Left lung (tissue), 10 donors: Measurements from ENCODE around the gene WNT9B. TPM values are rescaled to one million over a fixed set of nuclear protein-coding genes. Genes with fewer than 3 reads are reported as not detected.
"Not testable (repeated sequence)": the region's sequence is repeated elsewhere in the genome, so short reads cannot be mapped to it uniquely, and the experiment has no call there.

Source experiments
- ATAC-seq: fragments of 200-7000 bp; cut with Tn5 transposase; one replicate; pipeline ENCODE4 v1.9.1; 2020; ENCODE audit warnings: moderate library complexity
- DNase-seq, 4 donors: peaks; one replicate each; pipeline ENCODE4 v3.0.0-alpha.2; 2013 to 2020
- H3K27ac ChIP-seq, 2 donors: fragments of 200-600 bp; sonication (generic) in 1 of 2; one replicate each; pipeline versions ENCODE4 v1.5.0 to v1.8.0; 2020 to 2021
- H3K27me3 ChIP-seq, 2 donors: fragments of 200-600 bp; sonication (generic) in 1 of 2; one replicate each; pipeline versions ENCODE4 v1.5.0 to v1.8.0; 2020 to 2021
- H3K36me3 ChIP-seq, 2 donors: fragments of 200-600 bp; sonication (generic) in 1 of 2; one replicate each; pipeline versions ENCODE4 v1.5.0 to v1.8.0; 2020 to 2021
- H3K4me1 ChIP-seq, 2 donors: fragments of 200-600 bp; one replicate each; pipeline ENCODE4 v1.8.0; 2021
- H3K4me3 ChIP-seq, 2 donors: fragments of 200-600 bp; sonication (generic) in 1 of 2; one replicate each; pipeline versions ENCODE4 v1.5.0 to v1.8.0; 2020 to 2021; ENCODE audit warnings: mild to moderate bottlenecking in 1 of 2
- H3K9me3 ChIP-seq, 2 donors: fragments of 200-600 bp; sonication (generic) in 1 of 2; one replicate each; pipeline versions ENCODE4 v1.5.0 to v1.8.0; 2020 to 2021
- intact Hi-C, 2 donors: fragments of 100-400 bp; cut with DNase I; formaldehyde crosslinking; loops; one replicate each; pipeline versions ENCODE4 v1.11.2 to v1.14.2; 2022
- polyA plus RNA-seq, 6 donors: library from polyadenylated mRNA; unstranded; fragments of 120-200 nt; gene quantifications; one replicate each; pipeline ENCODE4 v1.2.1, GENCODE V29; 2013; ENCODE audit not compliant: insufficient read length in 6 of 6
- total RNA-seq, 2 donors: library from RNA; stranded (reverse); fragmentation: NEBNext Ultra II Directional; extraction: Animal tissue kit (Norgen Biotek cat#: 25700); gene quantifications; one replicate each; pipeline ENCODE4 v1.2.1, GENCODE V29; 2021
- TF ChIP-seq, protein P1 (sequence below), 2 donors: fragments of 200-600 bp; sonication (generic) in 1 of 2; IDR thresholded peaks; one replicate each; pipeline versions ENCODE4 v1.5.0 to v1.8.0; 2021; ENCODE audit warnings: antibody characterized with exemption in 2 of 2
- donor health status: DM: no; HTN: yes; CAD: no.
- donor health status: DM: no; HTN: no; CAD: no.

Gene WNT9B
- total and polyA plus RNA-seq, 8 donors = 0.07 to 1.2 (median 0.21) TPM

GRCh38 chr17:46836500-46836899, 14.9 kb upstream of the WNT9B start:
- H3K4me1 ChIP-seq = peaks cover 0 to 2% of the 10 kb centered on the region in 2 donors
- peaks cover 8 to 41% of the 10 kb centered on the region in 2 donors for H3K27me3 ChIP-seq
- ATAC-seq (no peak), DNase-seq (no peak)
- TF ChIP-seq, protein P1, sequence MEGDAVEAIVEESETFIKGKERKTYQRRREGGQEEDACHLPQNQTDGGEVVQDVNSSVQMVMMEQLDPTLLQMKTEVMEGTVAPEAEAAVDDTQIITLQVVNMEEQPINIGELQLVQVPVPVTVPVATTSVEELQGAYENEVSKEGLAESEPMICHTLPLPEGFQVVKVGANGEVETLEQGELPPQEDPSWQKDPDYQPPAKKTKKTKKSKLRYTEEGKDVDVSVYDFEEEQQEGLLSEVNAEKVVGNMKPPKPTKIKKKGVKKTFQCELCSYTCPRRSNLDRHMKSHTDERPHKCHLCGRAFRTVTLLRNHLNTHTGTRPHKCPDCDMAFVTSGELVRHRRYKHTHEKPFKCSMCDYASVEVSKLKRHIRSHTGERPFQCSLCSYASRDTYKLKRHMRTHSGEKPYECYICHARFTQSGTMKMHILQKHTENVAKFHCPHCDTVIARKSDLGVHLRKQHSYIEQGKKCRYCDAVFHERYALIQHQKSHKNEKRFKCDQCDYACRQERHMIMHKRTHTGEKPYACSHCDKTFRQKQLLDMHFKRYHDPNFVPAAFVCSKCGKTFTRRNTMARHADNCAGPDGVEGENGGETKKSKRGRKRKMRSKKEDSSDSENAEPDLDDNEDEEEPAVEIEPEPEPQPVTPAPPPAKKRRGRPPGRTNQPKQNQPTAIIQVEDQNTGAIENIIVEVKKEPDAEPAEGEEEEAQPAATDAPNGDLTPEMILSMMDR (IDR thresholded peaks at IDR 0.05) = no peak
- no peak overlapping the region for H3K4me3 ChIP-seq
- H3K27ac ChIP-seq = no peak overlapping the region
- H3K36me3 ChIP-seq = no peaks in the 10 kb centered on the region
- intact Hi-C loops = loop anchor here in 1 of 2 donors (5.0 kb wide), 1 partner anchor 161 kb away; no protein-coding TSS in a partner anchor
- no peaks in the 10 kb centered on the region for H3K9me3 ChIP-seq

GRCh38 chr17:46837521-46837920, 13.9 kb upstream of the WNT9B start:
- TF ChIP-seq, protein P1 (IDR thresholded peaks at IDR 0.05) = no peak
- intact Hi-C loops = loop anchor here in 1 of 2 donors (5.0 kb wide), 1 partner anchor 160 kb away; no protein-coding TSS in a partner anchor
- no peak overlapping the region for H3K27ac ChIP-seq
- H3K27me3 ChIP-seq = peaks cover 10 to 51% of the 10 kb centered on the region in 2 donors
- H3K9me3 ChIP-seq = peaks cover 0 to under 1% of the 10 kb centered on the region in 2 donors
- DNase-seq (no peak), ATAC-seq (no peak)
- no peak overlapping the region for H3K4me3 ChIP-seq
- no peaks in the 10 kb centered on the region for H3K36me3 ChIP-seq
- peaks cover 0 to 6% of the 10 kb centered on the region in 2 donors for H3K4me1 ChIP-seq

DNA sequence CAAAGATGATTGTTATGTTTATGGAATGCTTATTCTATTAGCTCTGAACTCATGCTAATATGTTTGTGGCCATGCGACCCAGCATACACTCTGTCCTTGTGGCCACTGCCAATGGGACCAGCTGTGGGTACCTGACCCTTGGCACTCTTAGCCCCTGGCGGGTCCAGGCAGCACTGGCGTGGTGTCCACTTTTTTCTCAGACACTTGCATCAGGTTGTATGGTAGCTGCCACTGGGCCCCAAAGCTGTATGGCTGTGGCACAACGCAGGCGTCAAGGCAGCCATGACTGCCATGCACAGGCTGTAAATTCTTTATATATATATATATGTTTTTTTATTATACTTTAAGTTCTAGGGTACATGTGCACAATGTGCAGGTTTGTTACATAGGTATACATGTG, 12.2 kb upstream of the WNT9B start:
- intact Hi-C loops = loop anchor here in 1 of 2 donors (5.0 kb wide), 1 partner anchor 158 kb away; no protein-coding TSS in a partner anchor
- DNase-seq (no peak), ATAC-seq (no peak)
- Histone ChIP-seq H3K4me3 (no peak overlapping the region), H3K27ac (no peak overlapping the region), H3K9me3 (peaks cover 0 to 13% of the 10 kb centered on the region in 2 donors), H3K27me3 (peaks cover 10 to 59% of the 10 kb centered on the region in 2 donors), H3K4me1 (peaks cover 0 to 6% of the 10 kb centered on the region in 2 donors), H3K36me3 (no peaks in the 10 kb centered on the region)
- TF ChIP-seq, protein P1 (IDR thresholded peaks at IDR 0.05) = no peak

DNA sequence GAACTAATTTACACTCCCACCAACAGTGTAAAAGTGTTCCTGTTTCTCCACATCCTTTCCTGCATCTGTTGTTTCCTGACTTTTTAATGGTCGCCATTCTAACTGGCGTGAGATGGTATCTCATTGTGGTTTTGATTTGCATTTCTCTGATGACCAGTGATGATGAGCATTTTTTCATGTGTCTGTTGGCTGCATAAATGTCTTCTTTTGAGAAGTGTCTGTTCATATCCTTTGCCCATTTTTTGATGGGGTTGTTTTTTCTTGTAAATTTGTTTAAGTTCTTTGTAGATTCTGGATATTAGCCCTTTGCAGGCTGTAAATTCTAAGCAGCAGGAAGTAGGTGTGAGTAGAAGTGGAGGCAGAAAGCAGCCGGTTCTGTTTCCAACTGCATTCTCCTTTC, 10.8 kb upstream of the WNT9B start:
- intact Hi-C loops = loop anchor here in 1 of 2 donors (10.0 kb wide), 1 partner anchor 94 kb away; no protein-coding TSS in a partner anchor
- ATAC-seq, H3K4me3 ChIP-seq, H3K4me1 ChIP-seq, H3K27ac ChIP-seq, DNase-seq, H3K36me3 ChIP-seq: not testable (repeated sequence)
- H3K9me3 ChIP-seq = peaks cover 0 to 13% of the 10 kb centered on the region in 2 donors
- peaks cover 10 to 62% of the 10 kb centered on the region in 2 donors for H3K27me3 ChIP-seq

DNA sequence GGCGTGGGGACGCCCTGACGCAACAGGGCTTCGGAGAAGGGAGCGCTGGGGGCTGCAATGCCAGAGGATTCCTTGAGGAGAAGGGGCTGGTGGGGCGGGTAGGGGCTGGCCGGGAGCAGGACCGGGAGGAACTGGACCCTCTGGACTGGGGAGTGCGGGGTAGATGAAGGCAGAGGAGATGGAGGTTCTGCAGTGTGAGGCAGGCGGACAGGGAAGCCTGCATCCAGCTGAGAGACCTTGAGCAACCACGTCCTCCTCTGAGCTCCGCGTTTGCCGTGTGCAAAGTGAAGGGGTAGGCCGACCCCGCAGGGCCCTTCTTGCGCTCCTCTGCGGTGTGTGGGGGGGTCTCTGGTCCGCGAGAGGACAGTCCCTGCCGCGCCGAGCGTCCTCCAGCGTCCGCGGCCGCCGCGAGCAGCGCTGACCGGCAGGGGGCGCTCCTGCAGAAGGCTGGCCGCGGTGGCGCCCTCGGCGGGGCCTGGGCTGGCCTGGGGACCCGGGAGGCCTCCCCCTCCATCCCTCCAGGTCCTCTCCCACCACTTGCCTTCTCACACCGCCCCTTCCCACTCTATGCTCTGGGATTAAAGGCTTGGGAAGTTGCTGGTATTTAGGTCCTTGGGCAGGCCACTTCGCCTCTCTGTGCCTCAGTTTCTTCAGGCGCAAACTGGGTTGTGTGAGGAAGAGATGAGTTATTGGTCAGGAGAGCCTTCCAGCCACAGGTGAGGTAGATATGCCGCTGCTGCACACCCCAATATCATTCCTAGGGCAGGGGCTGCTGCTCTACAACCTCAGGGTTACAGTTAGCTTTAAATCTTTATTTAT, 9.6 kb upstream of the WNT9B start:
- Histone ChIP-seq H3K27me3 (peaks cover 10 to 66% of the 10 kb centered on the region in 2 donors), H3K9me3 (peaks cover 0 to 13% of the 10 kb centered on the region in 2 donors), H3K27ac (no peak overlapping the region), H3K4me3 (no peak overlapping the region), H3K36me3 (no peaks in the 10 kb centered on the region), H3K4me1 (peaks cover 0 to 6% of the 10 kb centered on the region in 2 donors)
- ATAC-seq = peak; percentile 89
- DNase-seq = peak in 1 of 4 donors; percentile 84
- TF ChIP-seq, protein P1 (IDR thresholded peaks at IDR 0.05) = peak; percentile 81 to 87
- intact Hi-C loops = loop anchor here in 1 of 2 donors (10.0 kb wide), 1 partner anchor 93 kb away; no protein-coding TSS in a partner anchor
